Esophagus squamous epithelium (tissue), 5 donors: ENCODE data around the gene DENND1A. TPM values are rescaled to one million over a fixed set of nuclear protein-coding genes. Genes with fewer than 3 reads are reported as not detected.

Experiments
- DNase-seq: peaks from one replicate; lab custom pipeline; 2025; lab: John Stamatoyannopoulos, UW
- H3K27ac ChIP-seq, 4 donors: fragments of 200-600 bp; sonication (generic); one replicate each; pipeline ENCODE4 v1.5.1; 2016 to 2019; ENCODE audit warnings: mild to moderate bottlenecking in 1 of 4
- H3K27me3 ChIP-seq, 4 donors: fragments of 200-600 bp; sonication (generic); 1 replicate in 3 of 4; 2 replicates in 1 of 4; pipeline versions ENCODE4 v1.5.1 to v1.6.0; 2017 to 2021; ENCODE audit warnings: antibody characterized with exemption in 1 of 4
- H3K36me3 ChIP-seq, 3 donors: fragments of 200-600 bp; sonication (generic); one replicate each; pipeline ENCODE4 v1.5.1; 2016 to 2019
- H3K4me1 ChIP-seq, 3 donors: fragments of 200-600 bp; sonication (generic); one replicate each; pipeline ENCODE4 v1.5.1; 2017 to 2019
- H3K4me3 ChIP-seq, 4 donors: fragments of 200-600 bp; sonication (generic); 1 replicate in 3 of 4; 2 replicates in 1 of 4; pipeline ENCODE4 v1.5.1; 2016 to 2019; ENCODE audit warnings: mild to moderate bottlenecking in 2 of 4, moderate library complexity in 1 of 4
- H3K9me3 ChIP-seq, 3 donors: fragments of 200-600 bp; sonication (generic); one replicate each; pipeline ENCODE4 v1.5.1; 2016 to 2019
- POLR2A ChIP-seq, 4 donors: fragments of 450-650 bp; IDR thresholded peaks; one replicate each; pipeline ENCODE4 v1.6.1; 2017; ENCODE audit warnings: antibody characterized with exemption in 4 of 4, mild to moderate bottlenecking in 4 of 4, moderate library complexity in 3 of 4
- WGBS, 2 donors: methylation state at CpG; one replicate each; pipeline ENCODE4 v1.1.5; 2018; 5-methylcytosine and 5-hydroxymethylcytosine counted together
- intact Hi-C: fragments of 100-400 bp; cut with DNase I; formaldehyde crosslinking; loops from one replicate; pipeline ENCODE4 v1.15.0; 2022
- total RNA-seq, 4 donors: library from RNA; depleted of rRNA; stranded (reverse); fragments of >200 nt; gene quantifications; one replicate each; pipeline ENCODE4 v1.1.0, GENCODE V29; 2016
- TF ChIP-seq, protein P1 (sequence below), 6 experiments: fragments of 450-650 bp in 4 of 6; fragments of 200-600 bp in 2 of 6; sonication (generic) in 2 of 6; IDR thresholded peaks; one replicate each; pipeline ENCODE4 v1.5.1; 2016 to 2019; ENCODE audit warnings: antibody characterized with exemption in 6 of 6, mild to moderate bottlenecking in 4 of 6, moderate library complexity in 4 of 6
- donor health status: DM: yes; HTN: yes; CAD: no.

The DENND1A gene
- total RNA-seq, 4 donors from 2014 or later: 5.3 to 16.0 (median 12.9) TPM

DNA sequence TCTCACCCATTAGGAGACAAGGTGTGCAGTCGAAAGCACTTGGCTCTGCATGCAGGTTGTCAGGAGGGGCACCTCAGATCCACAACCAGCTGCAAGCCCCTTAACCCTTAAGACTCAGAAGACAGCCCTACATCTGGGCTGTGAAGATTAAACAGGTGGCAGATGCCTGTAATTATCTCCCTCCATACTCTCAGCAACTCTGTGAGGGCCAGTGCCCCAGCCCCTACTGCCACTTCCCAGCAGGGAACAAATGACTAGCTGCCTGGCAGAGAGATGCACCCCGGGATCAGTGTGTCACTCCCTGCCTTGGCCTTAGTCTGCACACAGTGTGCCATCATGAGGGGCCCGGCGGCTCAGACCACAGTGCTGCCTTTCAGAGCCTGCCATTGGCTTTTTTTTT is 532.0 kb downstream of the DENND1A start:
- no peaks in the 10 kb centered on the region for H3K9me3 ChIP-seq
- H3K4me1 ChIP-seq: no peaks in the 10 kb centered on the region
- H3K4me3 ChIP-seq: no peak overlapping the region
- TF ChIP-seq POLR2A (IDR thresholded peaks at IDR 0.05): no peak
- H3K36me3 ChIP-seq: peaks cover 0 to 2% (median 0%) of the 10 kb centered on the region in 3 donors
- no peak for DNase-seq
- no peaks in the 10 kb centered on the region for H3K27me3 ChIP-seq
- 85 to 90% methylated on average over 3 to 4 of the region's 4 CpGs for WGBS, 2 donors
- no peak overlapping the region for H3K27ac ChIP-seq
- intact Hi-C loops: no loop called here

DNA sequence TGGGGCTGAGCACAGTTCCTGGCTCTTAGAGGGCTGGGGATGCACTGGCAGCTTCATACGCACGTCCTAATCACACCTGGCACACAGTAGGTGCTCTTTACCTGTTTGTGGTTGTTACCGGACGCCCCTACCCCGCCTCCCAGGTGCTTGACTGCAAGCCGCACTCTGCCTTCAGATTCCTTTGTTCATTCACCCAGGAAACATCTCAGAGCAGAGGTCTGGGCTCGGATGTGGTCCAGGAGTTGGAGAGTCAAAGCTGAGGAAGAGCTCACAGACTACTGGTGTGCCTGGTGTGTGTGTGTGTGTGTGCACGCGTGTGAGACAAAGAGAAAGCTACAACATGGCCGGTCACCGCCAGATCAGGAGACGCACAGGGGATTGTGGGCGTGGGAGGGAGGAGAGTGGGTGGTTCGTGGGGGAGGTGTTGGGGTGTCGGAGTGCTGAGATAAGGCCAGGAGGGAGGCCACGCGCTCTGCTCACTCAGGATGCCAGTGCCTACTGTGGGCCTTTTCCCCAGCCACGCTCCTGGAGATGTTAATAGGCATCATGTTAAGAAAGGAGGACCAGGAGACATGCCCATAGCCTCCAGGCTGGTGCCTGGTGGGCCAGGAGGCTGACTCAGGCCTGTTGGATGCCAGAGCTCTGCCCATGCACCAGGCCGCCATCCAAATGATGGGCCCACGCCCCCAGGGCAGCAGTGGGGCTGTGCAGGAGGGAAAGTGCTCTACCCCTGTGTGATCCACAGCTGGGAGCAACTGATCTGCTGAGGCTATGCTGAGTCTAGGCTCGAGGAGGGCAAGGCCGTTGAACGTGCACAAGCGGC is 534.0 kb downstream of the DENND1A start:
- DNase-seq: no peak
- no peak overlapping the region for H3K4me3 ChIP-seq
- no peaks in the 10 kb centered on the region for H3K27me3 ChIP-seq
- H3K27ac ChIP-seq: no peak overlapping the region
- no peaks in the 10 kb centered on the region for H3K36me3 ChIP-seq
- intact Hi-C loops: no loop called here
- TF ChIP-seq, protein P1, sequence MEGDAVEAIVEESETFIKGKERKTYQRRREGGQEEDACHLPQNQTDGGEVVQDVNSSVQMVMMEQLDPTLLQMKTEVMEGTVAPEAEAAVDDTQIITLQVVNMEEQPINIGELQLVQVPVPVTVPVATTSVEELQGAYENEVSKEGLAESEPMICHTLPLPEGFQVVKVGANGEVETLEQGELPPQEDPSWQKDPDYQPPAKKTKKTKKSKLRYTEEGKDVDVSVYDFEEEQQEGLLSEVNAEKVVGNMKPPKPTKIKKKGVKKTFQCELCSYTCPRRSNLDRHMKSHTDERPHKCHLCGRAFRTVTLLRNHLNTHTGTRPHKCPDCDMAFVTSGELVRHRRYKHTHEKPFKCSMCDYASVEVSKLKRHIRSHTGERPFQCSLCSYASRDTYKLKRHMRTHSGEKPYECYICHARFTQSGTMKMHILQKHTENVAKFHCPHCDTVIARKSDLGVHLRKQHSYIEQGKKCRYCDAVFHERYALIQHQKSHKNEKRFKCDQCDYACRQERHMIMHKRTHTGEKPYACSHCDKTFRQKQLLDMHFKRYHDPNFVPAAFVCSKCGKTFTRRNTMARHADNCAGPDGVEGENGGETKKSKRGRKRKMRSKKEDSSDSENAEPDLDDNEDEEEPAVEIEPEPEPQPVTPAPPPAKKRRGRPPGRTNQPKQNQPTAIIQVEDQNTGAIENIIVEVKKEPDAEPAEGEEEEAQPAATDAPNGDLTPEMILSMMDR (IDR thresholded peaks at IDR 0.05): no peak
- TF ChIP-seq POLR2A (IDR thresholded peaks at IDR 0.05): no peak
- H3K9me3 ChIP-seq: no peaks in the 10 kb centered on the region
- H3K4me1 ChIP-seq: no peaks in the 10 kb centered on the region
- 82 to 89% methylated on average over 11 to 16 of the region's 24 CpGs for WGBS, 2 donors

DNA sequence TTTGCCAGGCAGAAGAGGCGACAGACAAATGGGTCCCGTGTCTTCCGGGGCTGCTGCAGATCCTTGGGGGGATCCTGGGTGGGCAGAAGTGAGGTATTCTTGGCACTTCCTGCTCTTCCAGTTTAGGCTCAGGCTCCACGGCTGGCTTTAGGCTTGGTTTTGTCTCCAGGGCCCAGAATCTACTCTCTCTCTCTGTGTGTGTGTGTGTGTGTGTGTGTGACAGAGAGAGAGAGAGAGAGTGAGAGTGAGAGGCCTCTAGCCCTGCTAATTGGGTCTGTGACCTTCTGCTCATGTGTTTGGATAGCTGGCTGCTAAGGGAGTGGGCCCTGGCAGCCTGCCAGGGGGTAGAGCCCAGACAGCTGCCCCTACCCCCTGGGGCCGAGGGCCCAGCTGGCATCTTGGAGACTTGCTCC is 534.6 kb downstream of the DENND1A start:
- Histone ChIP-seq H3K4me1 (no peaks in the 10 kb centered on the region), H3K4me3 (no peak overlapping the region), H3K36me3 (no peaks in the 10 kb centered on the region), H3K27me3 (no peaks in the 10 kb centered on the region), H3K9me3 (no peaks in the 10 kb centered on the region), H3K27ac (no peak overlapping the region)
- no peak for DNase-seq
- WGBS, 2 donors: 63 to 80% methylated on average over 2 to 4 of the region's 5 CpGs
- TF ChIP-seq POLR2A (IDR thresholded peaks at IDR 0.05): no peak
- TF ChIP-seq, protein P1 (IDR thresholded peaks at IDR 0.05): no peak
- intact Hi-C loops: no loop called here

DNA sequence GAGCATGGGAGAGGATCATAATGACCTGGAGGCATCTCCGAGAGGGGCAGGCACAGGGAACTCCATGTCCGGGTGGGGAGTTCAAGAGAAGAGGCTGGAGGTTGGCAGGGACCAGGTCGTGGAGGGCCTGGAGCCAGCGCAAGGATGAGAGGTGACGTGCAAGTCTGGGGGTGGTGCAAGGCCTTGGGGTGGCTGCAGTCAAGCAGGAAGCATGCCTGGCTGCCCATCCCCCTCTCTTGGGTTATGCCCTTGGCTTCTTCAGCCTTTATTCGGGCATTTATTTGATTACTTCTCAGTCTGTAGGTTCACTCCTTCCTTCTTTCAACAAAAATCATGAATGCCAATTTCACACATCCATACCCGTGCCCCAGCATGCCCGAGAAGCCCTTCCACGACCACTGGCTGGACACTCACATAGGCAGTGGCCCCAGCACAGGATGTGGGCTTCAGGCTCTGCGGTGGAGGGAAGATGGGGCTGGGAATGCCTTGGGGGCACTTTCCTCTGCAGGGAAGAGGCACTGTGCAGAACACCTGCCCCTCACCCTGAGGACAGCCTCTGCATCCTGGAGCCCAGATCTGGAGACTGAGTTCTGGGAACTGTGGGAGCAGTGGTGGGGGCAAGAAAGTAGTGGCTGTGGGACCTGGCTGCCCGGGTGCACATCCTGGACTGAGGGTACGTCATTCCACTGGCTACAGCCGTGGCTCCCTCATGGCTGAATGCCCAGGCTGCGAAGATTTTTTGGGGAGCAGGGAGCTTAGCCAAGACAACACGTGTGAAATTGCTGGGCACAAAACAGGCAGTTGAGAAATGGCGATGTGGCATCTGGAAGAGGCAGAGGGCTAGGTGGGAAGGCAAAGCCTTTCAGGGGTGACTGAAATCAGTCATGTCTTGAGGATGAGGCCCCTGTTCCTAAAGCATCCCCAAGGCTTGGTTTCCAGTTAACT is 535.4 kb downstream of the DENND1A start:
- Histone ChIP-seq H3K36me3 (no peaks in the 10 kb centered on the region), H3K27ac (no peak overlapping the region), H3K4me1 (no peaks in the 10 kb centered on the region), H3K27me3 (no peaks in the 10 kb centered on the region), H3K4me3 (no peak overlapping the region), H3K9me3 (no peaks in the 10 kb centered on the region)
- 50 to 74% methylated on average over 3 to 6 of the region's 16 CpGs for WGBS, 2 donors
- DNase-seq: no peak
- intact Hi-C loops: no loop called here
- TF ChIP-seq POLR2A (IDR thresholded peaks at IDR 0.05): no peak
- TF ChIP-seq, protein P1 (IDR thresholded peaks at IDR 0.05): no peak

DNA sequence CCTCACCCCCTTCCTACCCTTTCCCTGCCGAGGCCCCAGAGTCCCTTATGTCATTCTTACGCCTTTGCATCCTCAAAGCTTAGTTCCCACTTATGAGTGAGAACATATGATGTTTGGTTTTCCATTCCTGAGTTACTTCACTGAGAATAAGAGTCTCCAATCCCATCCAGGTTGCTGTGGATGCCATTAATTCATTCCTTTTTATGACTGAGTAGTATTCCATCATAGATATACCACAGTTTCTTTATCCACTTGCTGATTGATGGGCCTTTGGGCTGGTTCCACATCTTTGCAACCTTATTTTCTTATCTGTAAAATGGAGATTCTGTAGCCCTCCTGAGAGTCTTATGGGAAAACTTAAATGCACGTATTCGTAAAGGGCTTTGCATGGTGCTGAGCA is 537.1 kb downstream of the DENND1A start:
- H3K9me3 ChIP-seq: no peaks in the 10 kb centered on the region
- no peaks in the 10 kb centered on the region for H3K36me3 ChIP-seq
- no peak overlapping the region for H3K27ac ChIP-seq
- no peak overlapping the region for H3K4me3 ChIP-seq
- intact Hi-C loops: no loop called here
- TF ChIP-seq, protein P1 (IDR thresholded peaks at IDR 0.05): no peak
- no peak for TF ChIP-seq POLR2A (IDR thresholded peaks at IDR 0.05)
- no peaks in the 10 kb centered on the region for H3K27me3 ChIP-seq
- no peak for DNase-seq
- no peaks in the 10 kb centered on the region for H3K4me1 ChIP-seq
- WGBS, 2 donors: 90 to 97% methylated on average over 4 of the region's 4 CpGs
